ENCODE measurements around the gene SLC30A3. TPM values are rescaled to one million over a fixed set of nuclear protein-coding genes. Genes with fewer than 3 reads are reported as not detected.

Gene SLC30A3
- total and polyA plus RNA-seq, 8 donors, result not detected

DNA sequence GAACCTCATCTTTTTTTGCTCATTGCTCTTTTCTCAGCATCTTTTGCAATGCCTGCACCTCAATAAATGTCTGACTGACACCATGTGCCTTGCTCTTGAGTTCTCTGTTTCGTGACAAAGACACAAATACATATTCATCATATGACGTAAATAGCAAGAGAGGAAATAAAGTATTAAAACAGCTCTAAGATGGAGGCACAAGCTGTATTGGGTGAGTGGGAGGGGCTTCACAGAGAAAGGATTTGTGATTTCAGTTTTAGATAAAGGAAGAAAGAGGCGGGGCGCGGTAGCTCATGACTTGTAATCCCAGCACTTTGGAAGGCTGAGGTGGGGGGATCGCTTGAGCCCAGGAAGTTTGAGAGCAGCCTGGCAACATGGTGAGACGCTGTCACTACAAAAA is 42.8 kb downstream of the SLC30A3 start:
- peaks cover 0 to 24% (median 16%) of the 10 kb centered on the region in 4 donors for H3K4me1 ChIP-seq

GRCh38 chr2:27219091-27219490 is 43.8 kb downstream of the SLC30A3 start:
- peaks cover 17 to 57% (median 47%) of the 10 kb centered on the region in 4 donors for H3K36me3 ChIP-seq
- no peaks in the 10 kb centered on the region for H3K27me3 ChIP-seq
- no peak overlapping the region for H3K4me3 ChIP-seq
- no peak overlapping the region for H3K27ac ChIP-seq
- intact Hi-C loops (cut with DNase I; ENCODE audit: low total_unique reads), result no loop called here
- TF ChIP-seq POLR2AphosphoS5 (IDR thresholded peaks at IDR 0.05) (no peak), EP300 (IDR thresholded peaks at IDR 0.05) (no peak), POLR2A (IDR thresholded peaks at IDR 0.05) (no peak), CTCF (IDR thresholded peaks at IDR 0.05) (no peak)
- no peaks in the 10 kb centered on the region for H3K9me3 ChIP-seq
- 75 to 83% (median 82%) methylated on average over 2 of the region's 2 CpGs for WGBS, 5 donors
- DNase-seq, result no peak
- peaks cover 0 to 25% (median 16%) of the 10 kb centered on the region in 4 donors for H3K4me1 ChIP-seq

More for the DNA sequence above, 42.8 kb downstream of the SLC30A3 start:
- 95 to 98% (median 97%) methylated on average over 7 of the region's 7 CpGs for WGBS, 5 donors
- Histone ChIP-seq H3K27ac (no peak overlapping the region), H3K36me3 (peaks cover 26 to 61% (median 57%) of the 10 kb centered on the region in 4 donors), H3K27me3 (no peaks in the 10 kb centered on the region), H3K4me3 (no peak overlapping the region), H3K9me3 (no peaks in the 10 kb centered on the region)
- TF ChIP-seq POLR2A (IDR thresholded peaks at IDR 0.05) (no peak), CTCF (IDR thresholded peaks at IDR 0.05) (no peak), EP300 (IDR thresholded peaks at IDR 0.05) (no peak), POLR2AphosphoS5 (IDR thresholded peaks at IDR 0.05) (no peak)
- intact Hi-C loops (cut with DNase I; ENCODE audit: low total_unique reads), result no loop called here
- no peak for DNase-seq

GRCh38 chr2:27218614-27219013 is 44.2 kb downstream of the SLC30A3 start:
- Histone ChIP-seq H3K27me3 (no peaks in the 10 kb centered on the region), H3K27ac (no peak overlapping the region), H3K4me1 (peaks cover 1 to 30% (median 18%) of the 10 kb centered on the region in 4 donors), H3K4me3 (no peak overlapping the region), H3K9me3 (no peaks in the 10 kb centered on the region), H3K36me3 (peaks cover 16 to 53% (median 43%) of the 10 kb centered on the region in 4 donors)
- intact Hi-C loops (cut with DNase I; ENCODE audit: low total_unique reads), result no loop called here
- TF ChIP-seq CTCF (IDR thresholded peaks at IDR 0.05), result no peak
- TF ChIP-seq POLR2AphosphoS5 (IDR thresholded peaks at IDR 0.05), result no peak
- no peak for TF ChIP-seq POLR2A (IDR thresholded peaks at IDR 0.05)
- no peak for TF ChIP-seq EP300 (IDR thresholded peaks at IDR 0.05)
- no peak for DNase-seq
- 78 to 87% (median 81%) methylated on average over 4 of the region's 4 CpGs for WGBS, 5 donors

- 0 to 2% (median 1%) methylated on average over 44 to 72 of the region's 72 CpGs for WGBS, 5 donors
These were observed 45.4 kb downstream of the SLC30A3 start, which contains the start of gene CAD for GRCh38 chr2:27217173-27218121. CAD (plus strand) TSS chr2:27217369; CDS start chr2:27217552, 183 bp downstream.

More at GRCh38 chr2:27217173-27218121, 45.4 kb downstream of the SLC30A3 start, which contains the start of gene CAD:
- DNase-seq, result peak; percentile 86 to 96
- H3K4me1 ChIP-seq, result peaks cover 10 to 39% (median 28%) of the 10 kb centered on the region in 4 donors
- peaks cover 8 to 41% (median 31%) of the 10 kb centered on the region in 4 donors for H3K36me3 ChIP-seq
- H3K27me3 ChIP-seq, result no peaks in the 10 kb centered on the region
- peak within 1 kb of the TSS in 4 of 5 donors; percentile 46 to 84 (median 72) for H3K27ac ChIP-seq
- no peaks in the 10 kb centered on the region for H3K9me3 ChIP-seq
- peak within 1 kb of the TSS; percentile 51 to 87 (median 66) for H3K4me3 ChIP-seq
- intact Hi-C loops (cut with DNase I; ENCODE audit: low total_unique reads), result no loop called here
- TF ChIP-seq CTCF (IDR thresholded peaks at IDR 0.05), result peak in 3 of 7 experiments; percentile 14 to 48 (median 17)
- TF ChIP-seq POLR2AphosphoS5 (IDR thresholded peaks at IDR 0.05), result peak in 2 of 3 donors; percentile 53 to 90
- TF ChIP-seq POLR2A (IDR thresholded peaks at IDR 0.05), result no peak
- TF ChIP-seq EP300 (IDR thresholded peaks at IDR 0.05), result no peak

Measured in stomach (tissue), 9 donors.